MM.1S (cell line): Measurements from ENCODE around the gene IPCEF1.

ENCODE experiments used
- DNase-seq: peaks from one replicate; pipeline ENCODE4 v3.0.0-alpha.2; 2015
- H2AFZ ChIP-seq: fragments of 300-600 bp; sonication (generic); 2 replicates; pipeline ENCODE4 v1.6.0; 2016; ENCODE audit warnings: antibody characterized with exemption, low read length
- H3F3A ChIP-seq: fragments of 300-600 bp; sonication (generic); 2 replicates; pipeline ENCODE4 v1.6.1; 2016; ENCODE audit warnings: mild to moderate bottlenecking, antibody characterized with exemption, low read length, moderate library complexity, mixed read lengths; ENCODE audit not compliant: insufficient read depth
- H3K27ac ChIP-seq: fragments of 300-600 bp; sonication (generic); 2 replicates; pipeline ENCODE4 v1.5.1; 2016; ENCODE audit warnings: mild to moderate bottlenecking, low read length
- H3K27me3 ChIP-seq: fragments of 300-600 bp; sonication (generic); replicated peaks from 2 replicates; pipeline ENCODE4 v1.6.0; 2016; ENCODE audit warnings: low read length; ENCODE audit not compliant: insufficient read depth
- H3K36me3 ChIP-seq: fragments of 300-600 bp; sonication (generic); replicated peaks from 2 replicates; pipeline ENCODE4 v1.6.1; 2016; ENCODE audit warnings: mild to moderate bottlenecking, low read length, mixed read lengths; ENCODE audit not compliant: insufficient read depth
- H3K4me1 ChIP-seq: fragments of 300-600 bp; sonication (generic); 2 replicates; pipeline ENCODE4 v1.6.1; 2016; ENCODE audit warnings: low read length, mixed read lengths
- H3K4me2 ChIP-seq: fragments of 300-600 bp; sonication (generic); 2 replicates; pipeline ENCODE4 v1.6.0; 2016; ENCODE audit warnings: low read depth, low read length
- H3K4me3 ChIP-seq: fragments of 300-600 bp; sonication (generic); 2 replicates; pipeline ENCODE4 v1.5.1; 2016; ENCODE audit warnings: low read length, mixed read lengths
- H3K79me2 ChIP-seq: fragments of 300-600 bp; sonication (generic); 2 replicates; pipeline ENCODE4 v1.6.1; 2016; ENCODE audit warnings: mixed run types, low read length, mixed read lengths
- H3K9ac ChIP-seq: fragments of 300-600 bp; sonication (generic); 2 replicates; pipeline ENCODE4 v1.6.1; 2016; ENCODE audit warnings: low read length, mixed read lengths
- H3K9me2 ChIP-seq: fragments of 300-600 bp; sonication (generic); replicated peaks from 2 replicates; pipeline ENCODE4 v1.6.1; 2016; ENCODE audit warnings: mild to moderate bottlenecking, low read length, mixed read lengths; ENCODE audit not compliant: insufficient read depth
- H3K9me3 ChIP-seq: fragments of 300-600 bp; sonication (generic); replicated peaks from 2 replicates; pipeline ENCODE4 v1.6.1; 2016; ENCODE audit warnings: mild to moderate bottlenecking, low read length, mixed read lengths; ENCODE audit not compliant: insufficient read depth
- H4K20me1 ChIP-seq: fragments of 300-600 bp; sonication (generic); 2 replicates; pipeline ENCODE4 v1.6.1; 2016; ENCODE audit warnings: mild to moderate bottlenecking, low read length, moderate library complexity, mixed read lengths; ENCODE audit not compliant: insufficient read depth
- CTCF ChIP-seq: fragments of 300-600 bp; sonication (generic); IDR thresholded peaks from 2 replicates; pipeline ENCODE4 v1.5.1; 2016; ENCODE audit warnings: antibody characterized with exemption, low read length, mixed read lengths
- EZH2 ChIP-seq: fragments of 300-600 bp; sonication (generic); optimal IDR thresholded peaks from 2 replicates; pipeline ENCODE3; 2017; ENCODE audit warnings: low read depth, mild to moderate bottlenecking, antibody characterized with exemption, low read length, mixed read lengths
- EZH2phosphoT487 ChIP-seq: fragments of 300-600 bp; sonication (generic); IDR thresholded peaks from 2 replicates; pipeline ENCODE4 v1.6.1; 2018; ENCODE audit warnings: antibody characterized with exemption, low read length

The IPCEF1 gene

DNA sequence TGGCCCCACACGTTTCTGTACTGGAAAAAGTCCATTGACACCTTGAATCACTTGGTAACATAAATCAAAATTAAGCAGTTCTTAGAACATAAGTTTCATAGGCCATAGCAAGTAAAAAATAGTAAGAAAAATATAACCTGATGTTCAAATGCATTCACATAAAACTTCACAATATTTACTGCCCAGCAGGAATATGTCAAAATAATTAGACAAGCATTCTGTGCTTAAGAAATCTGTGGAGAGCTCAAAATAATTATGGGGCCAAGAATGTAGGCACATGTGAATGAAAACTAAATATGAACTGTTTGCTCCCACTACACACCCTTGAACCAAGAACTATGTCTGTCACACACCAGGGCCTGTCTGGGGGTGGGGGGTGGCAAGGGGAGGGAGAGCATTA is 70.8 kb downstream of the IPCEF1 start:
- Histone ChIP-seq H3K9ac (no peak overlapping the region), H3K4me2 (no peak overlapping the region), H3K27ac (no peak overlapping the region), H3K36me3 (no peaks in the 10 kb centered on the region), H3F3A (no peaks in the 10 kb centered on the region), H2AFZ (no peak overlapping the region), H3K4me1 (no peaks in the 10 kb centered on the region), H3K9me2 (no peaks in the 10 kb centered on the region), H3K79me2 (no peaks in the 10 kb centered on the region), H3K9me3 (no peaks in the 10 kb centered on the region), H4K20me1 (no peaks in the 10 kb centered on the region), H3K4me3 (no peak overlapping the region), H3K27me3 (no peaks in the 10 kb centered on the region)
- DNase-seq: no peak
- no peak for TF ChIP-seq EZH2
- TF ChIP-seq CTCF: no peak
- TF ChIP-seq EZH2phosphoT487: no peak

DNA sequence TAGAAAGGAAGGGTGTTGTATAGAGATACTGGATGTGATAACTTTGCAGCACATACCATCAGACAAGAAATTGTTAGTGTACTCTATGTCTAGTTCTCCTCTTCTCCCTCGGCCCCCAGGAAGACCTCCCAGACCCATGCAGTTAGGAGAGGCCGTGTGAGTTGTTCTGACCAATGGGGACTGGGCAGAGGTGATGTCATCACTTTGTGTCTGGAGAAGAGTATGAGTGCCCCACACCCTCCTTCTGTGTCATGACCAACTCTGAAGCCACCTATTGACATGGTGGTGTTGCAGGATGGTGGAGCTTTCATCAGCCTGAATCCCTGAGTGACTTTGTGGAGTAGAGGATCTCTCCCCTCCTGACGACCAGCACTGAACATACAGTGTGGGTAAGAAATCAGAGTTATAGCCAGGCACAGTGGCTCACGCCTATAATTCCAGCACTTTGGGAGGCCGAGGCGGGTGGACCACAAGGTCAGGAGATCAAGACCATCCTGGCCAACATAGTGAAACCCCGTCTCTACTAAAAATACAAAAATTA is 72.2 kb downstream of the IPCEF1 start:
- Histone ChIP-seq H4K20me1 (no peaks in the 10 kb centered on the region), H2AFZ (no peak overlapping the region), H3K4me2 (no peak overlapping the region), H3K36me3 (no peaks in the 10 kb centered on the region), H3K9ac (no peak overlapping the region), H3K79me2 (no peaks in the 10 kb centered on the region), H3K27me3 (no peaks in the 10 kb centered on the region), H3K4me1 (no peaks in the 10 kb centered on the region), H3F3A (no peaks in the 10 kb centered on the region), H3K27ac (no peak overlapping the region), H3K9me3 (no peaks in the 10 kb centered on the region), H3K4me3 (no peak overlapping the region), H3K9me2 (no peaks in the 10 kb centered on the region)
- no peak for TF ChIP-seq EZH2phosphoT487
- TF ChIP-seq EZH2: no peak
- TF ChIP-seq CTCF: no peak
- DNase-seq: no peak

GRCh38 chr6:154280521-154280920 is 76.1 kb downstream of the IPCEF1 start:
- DNase-seq: no peak
- Histone ChIP-seq H3K79me2 (no peaks in the 10 kb centered on the region), H3K9me2 (no peaks in the 10 kb centered on the region), H3K4me3 (no peak overlapping the region), H3K9ac (no peak overlapping the region), H3K9me3 (no peaks in the 10 kb centered on the region), H3K4me2 (no peak overlapping the region), H3K4me1 (no peaks in the 10 kb centered on the region), H2AFZ (no peak overlapping the region), H3F3A (no peaks in the 10 kb centered on the region), H3K27ac (no peak overlapping the region), H4K20me1 (no peaks in the 10 kb centered on the region), H3K36me3 (no peaks in the 10 kb centered on the region), H3K27me3 (no peaks in the 10 kb centered on the region)
- TF ChIP-seq EZH2 (no peak), EZH2phosphoT487 (no peak), CTCF (no peak)
